AG04450 (cell line): ENCODE results near the gene BIN1. TPM values are rescaled to one million over a fixed set of nuclear protein-coding genes. Genes with fewer than 3 reads are reported as not detected.

Experiments used
- CTCF ChIA-PET: fragments of 300-600, 350-600 bp; formaldehyde crosslinking; extraction: SDS; loops from one replicate; lab custom pipeline; 2022; ENCODE audit warnings: antibody characterized with exemption, inconsistent platforms; lab: Charles Lee
- POLR2A ChIA-PET: fragments of 350-600 bp; formaldehyde crosslinking; extraction: SDS; loops from one replicate; lab custom pipeline; 2021; ENCODE audit warnings: antibody characterized with exemption, inconsistent platforms; lab: Yijun Ruan, JAX
- DNase-seq: peaks from one replicate; pipeline ENCODE4 v3.0.0-alpha.2; 2011; ENCODE audit warnings: low read depth, low spot score
- H3K27ac ChIP-seq: one replicate; pipeline ENCODE4 v1.5.1; 2012; ENCODE audit warnings: low read depth, low read length, control low read depth
- H3K27me3 ChIP-seq: one replicate; pipeline ENCODE4 v1.6.0; 2012; ENCODE audit warnings: low read length; ENCODE audit not compliant: control insufficient read depth, insufficient read depth
- H3K4me3 ChIP-seq: 2 replicates; pipeline ENCODE4 v1.5.1; 2011; ENCODE audit warnings: mild to moderate bottlenecking, low read depth, low read length, control low read depth
- H3K9me3 ChIP-seq: 2 replicates; pipeline ENCODE4 v1.5.1; 2012; ENCODE audit warnings: low read length; ENCODE audit not compliant: control insufficient read depth, insufficient read depth
- CTCF ChIP-seq: IDR thresholded peaks from 2 replicates; pipeline ENCODE4 v1.5.1; 2011; ENCODE audit warnings: low read depth, low read length, control low read depth, inconsistent platforms
- polyA plus RNA-seq: library from polyadenylated mRNA; depleted of rRNA; stranded (reverse); fragments of >200 nt; gene quantifications from 2 replicates; pipeline ENCODE4 v1.2.3, GENCODE V29; 2011

Gene BIN1
- polyA plus RNA-seq, 1 experiment = 32.4 TPM

- H3K27ac ChIP-seq = no peak overlapping the region
- peak; percentile 85 for TF ChIP-seq CTCF
- POLR2A ChIA-PET = interaction anchor here (0.5 kb wide), 1 partner anchor 12 kb away, joined by 7 read pairs; no protein-coding TSS in a partner anchor
- H3K4me3 ChIP-seq = no peak overlapping the region
- peak; percentile 10 for DNase-seq
- peaks cover 9% of the 10 kb centered on the region; the same call in 1 of the 2 replicates for H3K9me3 ChIP-seq
- CTCF ChIA-PET = interaction anchor here (0.6 to 2.1 kb wide), 21 partner anchors 10 to 567 kb away, joined by 3 to 17 read pairs (median 4); no protein-coding TSS in a partner anchor
- no peaks in the 10 kb centered on the region for H3K27me3 ChIP-seq
Observed at GRCh38 chr2:127049927-127050802, 56.8 kb downstream of the BIN1 start.

DNA sequence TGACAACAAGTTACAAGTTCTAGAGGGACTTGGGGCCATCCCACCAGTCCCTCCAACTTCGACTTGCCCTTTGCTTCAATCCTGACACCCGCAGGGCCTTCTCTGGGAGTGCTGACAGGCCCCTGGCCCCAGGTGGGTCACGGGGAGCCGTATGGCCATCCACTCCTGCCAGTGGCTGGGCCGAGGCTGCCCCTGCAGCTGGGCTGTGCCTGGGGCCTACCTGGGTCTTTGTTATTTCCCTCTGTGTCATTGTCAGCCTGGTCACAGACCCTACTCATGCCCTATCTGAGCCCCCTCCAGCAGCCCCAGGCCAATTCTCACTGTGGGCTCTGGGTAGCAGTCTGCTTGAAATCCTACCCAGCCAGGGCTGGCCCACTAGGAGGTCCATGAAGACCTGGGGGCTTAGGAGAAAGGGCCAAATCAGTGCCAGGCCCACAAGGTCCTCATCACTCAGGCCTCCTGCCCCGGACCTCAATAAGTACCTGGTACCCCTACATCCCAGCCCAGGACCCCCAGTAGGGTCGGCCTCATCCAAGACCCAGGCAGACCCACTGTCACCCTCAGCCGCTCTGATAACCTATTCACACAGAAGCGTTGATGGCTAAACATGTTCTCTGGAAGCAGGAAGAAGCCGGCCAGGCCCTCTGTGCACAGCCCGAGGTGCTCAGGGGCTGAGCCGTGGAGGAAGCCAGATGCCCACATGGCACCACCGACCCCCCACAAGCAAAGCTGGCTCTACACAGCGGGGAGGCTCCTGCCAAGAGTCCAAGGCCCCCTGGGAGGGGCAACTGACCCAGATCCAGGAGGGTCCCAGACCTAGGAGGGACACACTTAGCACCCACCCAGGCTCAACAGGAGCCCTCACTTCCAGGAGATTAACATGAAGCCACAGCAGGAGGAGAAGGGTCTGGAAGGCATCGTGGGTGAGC is 57.7 kb downstream of the BIN1 start:
- H3K9me3 ChIP-seq = peaks cover 12% of the 10 kb centered on the region; the same call in 1 of the 2 replicates
- no peak for DNase-seq
- no peaks in the 10 kb centered on the region for H3K27me3 ChIP-seq
- CTCF ChIA-PET = interaction anchor here (0.6 to 2.1 kb wide), 8 partner anchors 9 to 78 kb away, joined by 3 to 17 read pairs (median 6); no protein-coding TSS in a partner anchor
- H3K4me3 ChIP-seq = no peak overlapping the region
- no peak for TF ChIP-seq CTCF
- POLR2A ChIA-PET = interaction anchor here (0.5 kb wide), 1 partner anchor 11 kb away, joined by 7 read pairs; no protein-coding TSS in a partner anchor
- H3K27ac ChIP-seq = no peak overlapping the region

DNA sequence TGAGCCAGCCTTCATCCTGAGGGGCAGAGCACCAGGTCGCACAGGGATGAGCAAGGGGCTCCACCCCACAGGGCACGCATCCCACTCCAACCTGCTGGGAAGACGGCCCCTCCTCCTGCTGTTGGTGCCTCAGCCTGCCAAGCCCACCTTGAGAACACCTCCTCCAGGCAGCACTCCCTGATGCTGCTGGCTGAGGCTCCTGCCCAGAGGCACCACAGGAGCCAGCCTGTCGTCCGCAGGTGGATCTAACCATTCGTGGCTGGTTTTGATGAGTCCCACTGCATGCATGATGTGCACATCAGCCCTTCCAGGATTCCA is 58.4 kb downstream of the BIN1 start:
- CTCF ChIA-PET = no interaction called here
- POLR2A ChIA-PET = no interaction called here
- no peak for DNase-seq
- peaks cover 12% of the 10 kb centered on the region; the same call in 1 of the 2 replicates for H3K9me3 ChIP-seq
- TF ChIP-seq CTCF = no peak
- no peaks in the 10 kb centered on the region for H3K27me3 ChIP-seq
- H3K4me3 ChIP-seq = no peak overlapping the region
- no peak overlapping the region for H3K27ac ChIP-seq

- CTCF ChIA-PET = no interaction called here
- H3K9me3 ChIP-seq = peaks cover 12% of the 10 kb centered on the region; the same call in 1 of the 2 replicates
- no peak for DNase-seq
- no peak for TF ChIP-seq CTCF
- POLR2A ChIA-PET = no interaction called here
- no peak overlapping the region for H3K27ac ChIP-seq
- no peaks in the 10 kb centered on the region for H3K27me3 ChIP-seq
- no peak overlapping the region for H3K4me3 ChIP-seq
Observed at GRCh38 chr2:127047716-127048617, 59.0 kb downstream of the BIN1 start.
